IMR-90 (cell line): ENCODE results near the gene TTF2. TPM values are rescaled to one million over a fixed set of nuclear protein-coding genes. Genes with fewer than 3 reads are reported as not detected.
"Not testable (repeated sequence)": the region's sequence is repeated elsewhere in the genome, so short reads cannot be mapped to it uniquely, and the experiment has no call there.

Experiments
- ATAC-seq: fragments of 200-7000 bp; cut with Tn5 transposase; 2 replicates; pipeline ENCODE4 v1.9.1; 2020; ENCODE audit warnings: low read depth, mild to moderate bottlenecking, moderate library complexity
- BruUV-seq: library from RNA; stranded (reverse); fragments of 400-500 nt; replicated peaks from 2 replicates; lab custom pipeline; 2021; lab: Mats Ljungman, UMichigan
- CTCF ChIA-PET: fragments of 300-600 bp; formaldehyde crosslinking; extraction: SDS; loops from one replicate; lab custom pipeline; 2021; ENCODE audit warnings: antibody characterized with exemption; lab: Yijun Ruan, JAX
- POLR2A ChIA-PET: fragments of 300-600 bp; sonication (Branson Sonifier 250); formaldehyde crosslinking; loops from one replicate; lab custom pipeline; 2022; ENCODE audit warnings: antibody characterized with exemption; ENCODE audit not compliant: unreplicated experiment; lab: Charles Lee
- DNase-seq: peaks from one replicate; pipeline ENCODE4 v3.0.0; 2013
- H2AFZ ChIP-seq: replicated peaks from 2 replicates; pipeline ENCODE3; 2013; ENCODE audit warnings: low read length, mild to moderate bottlenecking; ENCODE audit not compliant: poor library complexity
- H2AK5ac ChIP-seq: 2 replicates; pipeline ENCODE4 v1.6.1; 2013; ENCODE audit warnings: low read depth, low read length, inconsistent platforms
- H2AK9ac ChIP-seq: replicated peaks from 2 replicates; pipeline ENCODE3; 2013; ENCODE audit warnings: mild to moderate bottlenecking, low read depth, low read length, moderate library complexity; ENCODE audit not compliant: poor library complexity
- H2BK120ac ChIP-seq: 2 replicates; pipeline ENCODE4 v1.6.1; 2013; ENCODE audit warnings: low read depth, low read length, inconsistent platforms
- H2BK15ac ChIP-seq: 3 replicates; pipeline ENCODE4 v1.6.1; 2013; ENCODE audit warnings: low read depth, low read length, inconsistent platforms
- H2BK20ac ChIP-seq: 2 replicates; pipeline ENCODE4 v1.6.1; 2013; ENCODE audit warnings: low read depth, mild to moderate bottlenecking, inconsistent platforms, low read length, moderate library complexity
- H2BK5ac ChIP-seq: 2 replicates; pipeline ENCODE4 v1.6.1; 2013; ENCODE audit warnings: mild to moderate bottlenecking, low read depth, low read length, inconsistent platforms; ENCODE audit not compliant: poor library complexity, severe bottlenecking
- H3K14ac ChIP-seq: replicated peaks from 2 replicates; pipeline ENCODE4 v1.6.1; 2013; ENCODE audit warnings: low read depth, low read length, inconsistent platforms
- H3K18ac ChIP-seq: 2 replicates; pipeline ENCODE4 v1.6.1; 2013; ENCODE audit warnings: low read depth, low read length, control low read depth
- H3K23ac ChIP-seq: 2 replicates; pipeline ENCODE4 v1.6.1; 2013; ENCODE audit warnings: low read depth, low read length, inconsistent platforms
- H3K27ac ChIP-seq: 2 replicates; pipeline ENCODE4 v1.5.1; 2013; ENCODE audit warnings: mild to moderate bottlenecking, control low read depth, low read length; ENCODE audit not compliant: insufficient read depth
- H3K27me3 ChIP-seq: 2 replicates; pipeline ENCODE4 v1.6.1; 2013; ENCODE audit warnings: low read length; ENCODE audit not compliant: control insufficient read depth, insufficient read depth
- H3K36me3 ChIP-seq: 2 replicates; pipeline ENCODE4 v1.6.1; 2013; ENCODE audit warnings: low read length, mixed read lengths; ENCODE audit not compliant: control insufficient read depth, insufficient read depth
- H3K4ac ChIP-seq: 2 replicates; pipeline ENCODE4 v1.6.1; 2013; ENCODE audit warnings: low read depth, low read length, inconsistent platforms
- H3K4me1 ChIP-seq: 2 replicates; pipeline ENCODE4 v1.6.1; 2013; ENCODE audit warnings: low read length, mixed read lengths; ENCODE audit not compliant: control insufficient read depth, insufficient read depth
- H3K4me2 ChIP-seq: 2 replicates; pipeline ENCODE4 v1.6.1; 2013; ENCODE audit warnings: low read depth, mild to moderate bottlenecking, control low read depth, low read length, moderate library complexity
- H3K4me3 ChIP-seq: 2 replicates; pipeline ENCODE4 v1.5.1; 2013; ENCODE audit warnings: low read depth, mild to moderate bottlenecking, control low read depth, low read length, moderate library complexity; ENCODE audit not compliant: insufficient read depth
- H3K56ac ChIP-seq: 2 replicates; pipeline ENCODE4 v1.6.1; 2013; ENCODE audit warnings: low read length, inconsistent platforms; ENCODE audit not compliant: insufficient read depth; ENCODE audit errors: extremely low read depth
- H3K79me1 ChIP-seq, 2 experiments: 2 replicates each; pipeline ENCODE4 v1.6.1; 2013; ENCODE audit warnings: low read length in 2 of 2, inconsistent platforms in 1 of 2, low read depth in 1 of 2
- H3K9ac ChIP-seq: 2 replicates; pipeline ENCODE4 v1.6.1; 2013; ENCODE audit warnings: low read depth, low read length, control low read depth
- H3K9me1 ChIP-seq: 2 replicates; pipeline ENCODE4 v1.6.1; 2013; ENCODE audit warnings: low read length, inconsistent platforms; ENCODE audit not compliant: insufficient read depth
- H3K9me3 ChIP-seq: 2 replicates; pipeline ENCODE4 v1.6.1; 2013; ENCODE audit warnings: low read length; ENCODE audit not compliant: control insufficient read depth, insufficient read depth
- H4K20me1 ChIP-seq: 2 replicates; pipeline ENCODE4 v1.6.1; 2013; ENCODE audit warnings: low read length, inconsistent platforms; ENCODE audit not compliant: insufficient read depth
- H4K5ac ChIP-seq: 2 replicates; pipeline ENCODE4 v1.6.1; 2013; ENCODE audit warnings: mild to moderate bottlenecking, low read depth, low read length, control low read depth
- H4K8ac ChIP-seq, 2 experiments: 2 replicates each; pipeline ENCODE4 v1.6.1; 2013; ENCODE audit warnings: low read depth in 2 of 2, low read length in 2 of 2, control low read depth in 1 of 2, inconsistent platforms in 1 of 2
- H4K91ac ChIP-seq: 2 replicates; pipeline ENCODE4 v1.6.1; 2013; ENCODE audit warnings: low read depth, low read length, inconsistent platforms; ENCODE audit not compliant: insufficient read depth
- CEBPB ChIP-seq: IDR thresholded peaks from 2 replicates; pipeline ENCODE4 v1.6.1; 2012; ENCODE audit warnings: low read depth, low read length, improper control_type of control experiment
- CTCF ChIP-seq: conservative IDR thresholded peaks from 2 replicates; pipeline ENCODE4 v1.5.1; 2012; ENCODE audit warnings: mild to moderate bottlenecking, low read depth, low read length, improper control_type of control experiment
- POLR2A ChIP-seq: IDR thresholded peaks from 2 replicates; pipeline ENCODE4 v1.6.1; 2012; ENCODE audit warnings: mild to moderate bottlenecking, low read depth, low read length
- WGBS, 2 experiments: methylation state at CpG; one replicate each; pipeline versions ENCODE4 v1.1.5 to v1.1.7; 2013; ENCODE audit warnings: missing lambda C conversion rate in 2 of 2; ENCODE audit not compliant: insufficient read length in 1 of 2; ENCODE audit errors: extremely low coverage in 2 of 2; 5-methylcytosine and 5-hydroxymethylcytosine counted together
- dilution Hi-C: fragments of 300-500 bp; cut with HindIII; formaldehyde crosslinking; loops from one replicate; pipeline ENCODE4 v1.14.3; 2018; ENCODE audit warnings: low sequenced_read_pairs; ENCODE audit not compliant: unreplicated experiment
- in situ Hi-C: fragments of 300-500 bp; cut with MboI; formaldehyde crosslinking; loops from 3 replicates; pipeline ENCODE4 v1.14.3; 2019; ENCODE audit warnings: low sequenced_read_pairs, inconsistent platforms, mixed read lengths
- intact Hi-C: fragments of 100-400 bp; cut with micrococcal nuclease; formaldehyde crosslinking; loops from 2 replicates; pipeline ENCODE4 v1.10.0; 2022
- polyA plus RNA-seq, 3 experiments: library from polyadenylated mRNA; depleted of rRNA; stranded (reverse); fragments of >200 nt; gene quantifications; 2 replicates each; pipeline ENCODE4 v1.2.3, GENCODE V29; 2012; ENCODE audit warnings: low replicate concordance in 1 of 3
- total RNA-seq: library from RNA; depleted of rRNA; stranded (reverse); fragments of >200 nt; gene quantifications from 2 replicates; pipeline ENCODE4 v1.2.3, GENCODE V29; 2012

The TTF2 gene
- total and polyA plus RNA-seq, 2 of the 4 experiments (the other 2 are of a cell fraction) = 11.5 to 14.7 TPM

DNA sequence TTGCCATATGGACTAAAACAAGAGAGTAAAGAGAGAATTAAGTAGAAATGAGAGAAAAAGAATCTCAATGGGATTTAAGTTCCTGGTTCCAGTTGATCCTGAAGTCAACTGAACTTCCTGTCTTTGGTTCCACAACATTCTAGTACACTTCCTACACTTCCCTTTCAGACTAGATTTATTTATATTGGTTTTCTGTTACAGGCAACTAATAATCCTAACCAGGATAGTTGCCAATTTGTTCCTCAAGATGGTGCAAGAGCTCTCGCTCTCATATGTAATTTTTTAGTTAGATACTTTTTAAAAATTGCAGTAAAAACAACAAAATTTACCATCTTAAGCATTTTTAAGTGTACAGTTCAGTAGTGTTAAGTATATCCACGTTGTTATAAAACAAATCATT, 90.2 kb downstream of the TTF2 start:
- DNase-seq = peak; percentile 60
- dilution Hi-C loops = no loop called here

GRCh38 chr1:117151305-117151704, 91.2 kb downstream of the TTF2 start:
- H4K5ac ChIP-seq, H2AK5ac ChIP-seq, H3K27me3 ChIP-seq, H3K9me3 ChIP-seq, BruUV-seq, H3K56ac ChIP-seq, H2BK15ac ChIP-seq, H3K14ac ChIP-seq, CTCF ChIA-PET, H2BK20ac ChIP-seq, intact Hi-C loops, H2AK9ac ChIP-seq, in situ Hi-C loops, H3K23ac ChIP-seq, H3K79me1 ChIP-seq, POLR2A ChIA-PET, H4K20me1 ChIP-seq, H4K91ac ChIP-seq, H3K27ac ChIP-seq, H3K4ac ChIP-seq, dilution Hi-C loops, ATAC-seq, H2BK5ac ChIP-seq, H2BK120ac ChIP-seq, H3K9ac ChIP-seq, H2AFZ ChIP-seq, H3K4me3 ChIP-seq, H3K4me2 ChIP-seq, DNase-seq, H3K18ac ChIP-seq, H4K8ac ChIP-seq, H3K4me1 ChIP-seq, H3K36me3 ChIP-seq: not testable (repeated sequence)
- WGBS, 2 experiments = no CpG with 5 or more reads among the region's 5 CpGs
- peaks cover 10% of the 10 kb centered on the region for H3K9me1 ChIP-seq

More for the DNA sequence above, 90.2 kb downstream of the TTF2 start:
- H3K4me2 ChIP-seq = no peak overlapping the region
- no peaks in the 10 kb centered on the region for H3K9me3 ChIP-seq
- H4K8ac ChIP-seq = no peak overlapping the region
- H2AFZ ChIP-seq = no peak overlapping the region
- H3K27me3 ChIP-seq = no peaks in the 10 kb centered on the region
- no peak overlapping the region; the same call in 1 of the 2 replicates for H2BK120ac ChIP-seq
- no peak overlapping the region for H2BK20ac ChIP-seq
- H3K4me3 ChIP-seq = no peak overlapping the region
- no peak overlapping the region for H2AK9ac ChIP-seq
- H3K27ac ChIP-seq = no peak overlapping the region
- no peak overlapping the region for H4K5ac ChIP-seq
- no peak overlapping the region for H3K18ac ChIP-seq
- no peak overlapping the region for H3K23ac ChIP-seq
- no peaks in the 10 kb centered on the region for H4K20me1 ChIP-seq
- no TSS peak for BruUV-seq
- H2BK15ac ChIP-seq = no peak overlapping the region
- no peak overlapping the region for H4K91ac ChIP-seq
- ChIA-PET POLR2A (no interaction called here), CTCF (no interaction called here)
- intact Hi-C loops = no loop called here
- H3K36me3 ChIP-seq = no peaks in the 10 kb centered on the region
- in situ Hi-C loops = no loop called here
- H3K9ac ChIP-seq = no peak overlapping the region
- peaks cover 8% of the 10 kb centered on the region for H3K4me1 ChIP-seq
- no peak overlapping the region for H3K4ac ChIP-seq
- peaks cover 10% of the 10 kb centered on the region for H3K9me1 ChIP-seq
- ATAC-seq = no peak
- H2BK5ac ChIP-seq = no peak overlapping the region
- no peak overlapping the region for H3K14ac ChIP-seq
- H3K56ac ChIP-seq = no peak overlapping the region
- no peaks in the 10 kb centered on the region for H3K79me1 ChIP-seq
- WGBS, 2 experiments = no CpG with 5 or more reads among the region's 2 CpGs
- no peak overlapping the region for H2AK5ac ChIP-seq
- TF ChIP-seq CTCF = 0 out of 2 replicates have a peak, but pooled peaks have one; percentile 19
- TF ChIP-seq CEBPB = peak; percentile 23; the same call in 1 of the 2 replicates
- no peak for TF ChIP-seq POLR2A
